ENCODE results near the gene ZNF496.
"Not testable (repeated sequence)": the region's sequence is repeated elsewhere in the genome, so short reads cannot be mapped to it uniquely, and the experiment has no call there.

ZNF496 gene

GRCh38 chr1:247295746-247296145, 35.9 kb downstream of the ZNF496 start:
- no peak for DNase-seq (ENCODE audit: low read depth in 1 of 2, low spot score in 1 of 2)

GRCh38 chr1:247295274-247295684, 36.4 kb downstream of the ZNF496 start:
- no peak for DNase-seq (ENCODE audit: low read depth in 1 of 2, low spot score in 1 of 2)

- DNase-seq (ENCODE audit: low read depth in 1 of 2, low spot score in 1 of 2): no peak
Measured at GRCh38 chr1:247294282-247294681, 37.4 kb downstream of the ZNF496 start.

GRCh38 chr1:247293047-247293446, 38.6 kb downstream of the ZNF496 start:
- no peak for DNase-seq (ENCODE audit: low read depth in 1 of 2, low spot score in 1 of 2)

- no peak for DNase-seq (ENCODE audit: low read depth in 1 of 2, low spot score in 1 of 2)
Measured at GRCh38 chr1:247291833-247292561, 39.7 kb downstream of the ZNF496 start.

GRCh38 chr1:247291161-247291560, 40.5 kb downstream of the ZNF496 start:
- no peak for DNase-seq (ENCODE audit: low read depth in 1 of 2, low spot score in 1 of 2)

- DNase-seq (ENCODE audit: low read depth in 1 of 2, low spot score in 1 of 2): no peak
Measured at GRCh38 chr1:247290576-247290975, 41.1 kb downstream of the ZNF496 start.

- DNase-seq (ENCODE audit: low read depth in 1 of 2, low spot score in 1 of 2): not testable (repeated sequence)
Measured at GRCh38 chr1:247289274-247289892, 42.3 kb downstream of the ZNF496 start.

- DNase-seq (ENCODE audit: low read depth in 1 of 2, low spot score in 1 of 2): no peak
Measured at GRCh38 chr1:247288341-247288740, 43.3 kb downstream of the ZNF496 start.

- DNase-seq (ENCODE audit: low read depth in 1 of 2, low spot score in 1 of 2): no peak
Measured at GRCh38 chr1:247287460-247287859, 44.2 kb downstream of the ZNF496 start.

- no peak for DNase-seq (ENCODE audit: low read depth in 1 of 2, low spot score in 1 of 2)
Measured at GRCh38 chr1:247286134-247286670, 45.5 kb downstream of the ZNF496 start.

- no peak for DNase-seq (ENCODE audit: low read depth in 1 of 2, low spot score in 1 of 2)
Measured at GRCh38 chr1:247281001-247281574, 50.6 kb downstream of the ZNF496 start.

- DNase-seq (ENCODE audit: low read depth in 1 of 2, low spot score in 1 of 2): no peak
Measured at GRCh38 chr1:247277191-247277590, 54.5 kb downstream of the ZNF496 start.

- no peak for DNase-seq (ENCODE audit: low read depth in 1 of 2, low spot score in 1 of 2)
Measured at GRCh38 chr1:247274605-247275256, 56.9 kb downstream of the ZNF496 start.

GRCh38 chr1:247273013-247273412, 58.7 kb downstream of the ZNF496 start:
- no peak for DNase-seq (ENCODE audit: low read depth in 1 of 2, low spot score in 1 of 2)

- no peak for DNase-seq (ENCODE audit: low read depth in 1 of 2, low spot score in 1 of 2)
Measured at GRCh38 chr1:247270003-247270402, 61.7 kb downstream of the ZNF496 start.

- DNase-seq (ENCODE audit: low read depth in 1 of 2, low spot score in 1 of 2): no peak
Measured at GRCh38 chr1:247269133-247269532, 62.5 kb downstream of the ZNF496 start.

- DNase-seq (ENCODE audit: low read depth in 1 of 2, low spot score in 1 of 2): no peak
Measured at GRCh38 chr1:247268390-247269045, 63.1 kb downstream of the ZNF496 start.

- no peak for DNase-seq (ENCODE audit: low read depth in 1 of 2, low spot score in 1 of 2)
Measured at GRCh38 chr1:247266053-247266452, 65.6 kb downstream of the ZNF496 start.

- not testable (repeated sequence) for DNase-seq (ENCODE audit: low read depth in 1 of 2, low spot score in 1 of 2)
Measured at GRCh38 chr1:247255772-247256171, 75.9 kb downstream of the ZNF496 start, which contains the start of gene VN1R5. Gene VN1R5, plus strand, starts transcription at chr1:247256072.

GRCh38 chr1:247247568-247247967, 84.1 kb downstream of the ZNF496 start:
- DNase-seq (ENCODE audit: low read depth in 1 of 2, low spot score in 1 of 2): no peak

Measured in activated CD4-positive, alpha-beta T cell treated with anti-CD3 and anti-CD28 coated beads, Interleukin-2, amount 50 U/mL, for 24 hours (primary cell).